ENCODE data around the gene PSMB7. TPM values are rescaled to one million over a fixed set of nuclear protein-coding genes. Genes with fewer than 3 reads are reported as not detected.

PSMB7 gene
- total RNA-seq, 2 experiments from 2014 or later = 88.7 to 93.6 TPM

DNA sequence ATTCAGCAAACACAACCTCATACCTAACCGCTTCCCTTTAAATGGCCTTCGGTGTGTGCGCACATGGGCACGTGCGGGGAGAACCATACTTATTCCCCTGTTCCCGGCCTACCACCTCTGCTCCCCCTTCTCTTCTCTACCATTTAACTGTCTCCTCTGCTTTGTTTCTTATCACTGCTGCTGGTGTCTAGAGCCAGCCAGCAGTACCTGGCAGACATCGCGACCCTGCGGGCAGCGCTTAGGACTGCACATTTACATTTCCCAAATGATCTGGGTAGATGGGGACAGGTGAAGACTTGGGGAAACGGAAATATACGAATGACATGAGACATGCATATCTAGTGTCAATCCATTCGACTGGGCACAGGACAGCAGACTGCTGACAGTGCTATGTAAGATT lies 56.6 kb downstream of the PSMB7 start:
- DNase-seq (no peak), ATAC-seq (ENCODE audit: low read depth) (no peak)
- Mint-ChIP-seq H3K9me3 (no peaks in the 10 kb centered on the region), H3K4me1 (peaks cover 28% of the 10 kb centered on the region), H3K36me3 (peaks cover 3% of the 10 kb centered on the region), H3K27ac (no peak overlapping the region), H3K4me3 (no peak overlapping the region), H3K27me3 (no peaks in the 10 kb centered on the region)
- POLR2A ChIA-PET = no interaction called here

DNA sequence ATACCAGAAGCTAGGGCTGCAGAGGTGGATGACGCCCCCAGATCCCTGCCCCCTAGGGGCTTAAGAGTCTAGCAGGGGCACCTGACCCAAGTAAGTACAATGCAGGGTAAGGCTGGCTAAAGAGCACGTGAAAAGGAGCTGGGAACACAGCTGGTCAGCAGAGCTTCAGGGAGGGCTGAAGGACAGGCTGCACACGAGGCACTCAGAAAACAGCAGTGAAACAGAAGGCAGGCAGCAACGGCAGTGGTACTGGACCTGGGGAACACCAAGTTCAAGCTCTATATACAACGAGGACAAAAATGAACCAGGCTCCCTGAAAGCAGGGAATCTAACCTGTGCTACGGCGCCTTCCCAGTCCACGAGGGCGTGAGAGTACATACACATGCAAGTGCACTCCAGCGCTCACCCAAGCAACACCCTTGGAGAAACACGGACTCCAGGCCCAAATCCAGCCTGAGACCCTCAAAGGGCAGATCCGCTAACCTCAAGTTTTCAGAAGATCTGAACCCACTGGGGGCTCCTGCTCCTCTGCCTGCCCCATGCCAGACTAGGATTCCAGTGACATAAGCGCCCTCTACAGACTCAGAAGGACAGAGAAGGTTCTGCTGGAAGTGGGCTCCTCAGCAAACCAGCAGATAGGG lies 57.4 kb downstream of the PSMB7 start:
- POLR2A ChIA-PET = no interaction called here
- H3K4me1 Mint-ChIP-seq = peaks cover 28% of the 10 kb centered on the region
- no peak overlapping the region for H3K4me3 Mint-ChIP-seq
- DNase-seq = no peak
- H3K36me3 Mint-ChIP-seq = peaks cover 5% of the 10 kb centered on the region
- H3K9me3 Mint-ChIP-seq = no peaks in the 10 kb centered on the region
- no peak for ATAC-seq (ENCODE audit: low read depth)
- peak overlapping the region; percentile 73 for H3K27ac Mint-ChIP-seq
- no peaks in the 10 kb centered on the region for H3K27me3 Mint-ChIP-seq

DNA sequence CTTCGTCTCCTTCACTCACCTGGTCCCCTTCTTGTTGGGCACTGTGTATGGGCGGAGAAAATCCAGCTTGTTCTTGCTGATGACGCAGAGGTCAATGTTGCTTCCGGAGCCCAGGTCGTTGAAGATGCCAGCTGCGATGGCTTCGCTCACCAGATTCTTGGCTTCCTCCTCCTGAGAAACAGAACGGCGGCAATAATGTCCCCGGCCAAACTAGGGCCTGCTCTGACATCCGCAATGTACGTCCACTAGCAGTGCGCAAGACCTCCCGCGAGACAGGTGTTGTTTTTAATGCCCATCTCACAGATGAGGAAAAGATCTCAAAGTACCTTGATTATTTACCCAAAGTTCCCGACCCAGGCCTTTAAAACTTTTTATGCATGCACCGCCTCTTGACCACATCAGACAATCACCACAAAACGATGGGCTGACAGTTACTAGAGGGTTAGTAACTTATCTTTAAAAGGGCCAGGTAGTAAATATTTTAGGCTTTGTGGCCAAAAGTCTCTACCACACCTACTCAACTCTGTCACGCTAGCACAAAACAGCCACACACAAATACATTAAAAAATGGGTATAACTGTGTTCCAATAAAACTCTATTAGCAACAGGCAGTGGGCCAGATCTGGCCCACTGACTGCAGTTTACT lies 58.4 kb downstream of the PSMB7 start:
- Mint-ChIP-seq H3K4me3 (peak overlapping the region; percentile 63), H3K9me3 (no peaks in the 10 kb centered on the region), H3K27me3 (no peaks in the 10 kb centered on the region), H3K36me3 (peaks cover 5% of the 10 kb centered on the region), H3K27ac (peak overlapping the region; percentile 73), H3K4me1 (peaks cover 28% of the 10 kb centered on the region)
- DNase-seq = peak; percentile 24
- POLR2A ChIA-PET = no interaction called here
- ATAC-seq (ENCODE audit: low read depth) = peak; percentile 43

DNA sequence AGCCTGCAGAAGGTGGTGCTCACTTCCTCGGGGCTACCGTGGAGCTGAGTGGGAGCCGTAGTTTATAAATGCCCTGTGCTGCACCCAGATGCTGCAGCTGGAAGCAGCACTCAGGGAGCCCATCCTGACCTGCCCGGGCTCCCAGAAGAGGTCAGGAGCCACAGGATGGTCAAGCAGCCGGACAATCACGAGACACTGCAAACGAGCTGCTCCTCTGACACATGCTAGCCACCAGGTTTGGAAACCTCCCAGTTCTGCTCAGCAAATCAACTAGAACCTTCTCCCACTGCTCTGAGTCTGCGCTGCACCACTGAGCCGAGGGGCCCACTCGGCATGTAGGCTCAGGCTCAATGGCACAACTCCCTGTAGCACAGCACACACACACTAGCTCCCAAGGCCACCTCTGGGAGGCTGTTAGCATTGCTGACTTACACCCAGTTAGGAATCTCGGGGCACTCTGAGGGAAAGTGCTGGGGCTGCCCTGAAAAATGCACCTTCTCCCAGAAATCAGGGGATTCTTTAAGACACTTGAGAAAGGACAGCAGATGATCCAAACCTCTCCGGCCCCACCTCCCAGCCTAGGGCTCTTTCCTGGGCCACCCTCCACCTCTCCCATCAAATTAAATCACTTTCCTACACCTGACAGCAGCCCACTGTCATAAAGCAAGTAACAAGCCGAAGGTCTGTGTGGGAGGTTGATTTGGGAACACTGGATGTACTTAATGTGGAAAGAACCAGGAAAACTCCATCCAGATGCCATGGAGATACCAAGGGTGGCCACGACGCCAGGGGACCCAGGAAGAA lies 59.1 kb downstream of the PSMB7 start:
- Mint-ChIP-seq H3K27me3 (no peaks in the 10 kb centered on the region), H3K27ac (peak overlapping the region; percentile 42), H3K4me1 (peaks cover 28% of the 10 kb centered on the region), H3K36me3 (peaks cover 5% of the 10 kb centered on the region), H3K9me3 (no peaks in the 10 kb centered on the region), H3K4me3 (peak overlapping the region; percentile 43)
- ATAC-seq (ENCODE audit: low read depth) (no peak), DNase-seq (peak; percentile 16)
- POLR2A ChIA-PET = no interaction called here

DNA sequence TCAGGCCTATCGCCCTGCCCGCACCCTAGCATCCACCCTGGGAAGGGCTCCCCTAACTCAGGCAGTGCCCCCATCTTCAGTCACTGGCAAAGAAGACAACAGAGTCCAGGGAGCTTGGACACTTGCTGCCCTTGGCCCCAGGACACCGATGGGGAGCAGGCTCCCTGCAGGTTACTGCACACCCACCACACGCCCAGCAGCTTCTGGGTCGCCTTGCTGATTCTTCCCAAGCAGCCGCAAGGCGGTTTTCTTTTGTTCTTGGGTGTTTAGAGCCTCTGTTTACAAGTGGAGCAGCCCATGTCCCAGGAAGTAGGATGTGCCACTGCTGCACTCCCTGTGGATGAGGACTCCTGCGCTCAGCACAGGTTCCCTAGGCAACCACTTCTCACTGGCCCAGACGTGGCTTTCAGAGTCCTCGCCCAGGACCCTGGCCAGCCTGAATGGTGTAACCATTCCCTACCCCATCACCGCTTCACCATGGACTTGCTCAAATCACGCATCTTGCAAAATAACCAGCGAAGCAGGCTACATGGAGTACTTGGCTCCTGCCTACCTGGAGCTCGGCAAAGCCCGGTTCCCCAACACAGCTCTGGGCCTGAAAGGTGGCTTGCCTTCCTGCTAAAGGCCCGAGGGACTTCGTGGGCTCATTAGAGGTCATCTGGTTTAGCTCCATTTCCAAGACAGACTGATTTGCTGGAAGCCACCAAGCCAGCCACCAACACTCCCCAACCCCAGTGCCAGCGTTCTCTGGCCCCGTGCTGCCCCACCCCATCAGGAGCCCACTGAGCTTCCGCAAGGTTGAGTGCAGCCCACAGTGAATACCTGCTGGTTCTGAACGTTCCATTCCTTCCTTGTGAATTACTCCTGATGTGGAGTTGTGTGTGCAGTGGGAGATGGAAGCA lies 60.0 kb downstream of the PSMB7 start:
- no peak for ATAC-seq (ENCODE audit: low read depth)
- H3K27ac Mint-ChIP-seq = no peak overlapping the region
- H3K27me3 Mint-ChIP-seq = no peaks in the 10 kb centered on the region
- H3K9me3 Mint-ChIP-seq = no peaks in the 10 kb centered on the region
- H3K4me1 Mint-ChIP-seq = peaks cover 26% of the 10 kb centered on the region
- H3K4me3 Mint-ChIP-seq = peak overlapping the region; percentile 43
- POLR2A ChIA-PET = no interaction called here
- H3K36me3 Mint-ChIP-seq = peaks cover 5% of the 10 kb centered on the region
- no peak for DNase-seq

DNA sequence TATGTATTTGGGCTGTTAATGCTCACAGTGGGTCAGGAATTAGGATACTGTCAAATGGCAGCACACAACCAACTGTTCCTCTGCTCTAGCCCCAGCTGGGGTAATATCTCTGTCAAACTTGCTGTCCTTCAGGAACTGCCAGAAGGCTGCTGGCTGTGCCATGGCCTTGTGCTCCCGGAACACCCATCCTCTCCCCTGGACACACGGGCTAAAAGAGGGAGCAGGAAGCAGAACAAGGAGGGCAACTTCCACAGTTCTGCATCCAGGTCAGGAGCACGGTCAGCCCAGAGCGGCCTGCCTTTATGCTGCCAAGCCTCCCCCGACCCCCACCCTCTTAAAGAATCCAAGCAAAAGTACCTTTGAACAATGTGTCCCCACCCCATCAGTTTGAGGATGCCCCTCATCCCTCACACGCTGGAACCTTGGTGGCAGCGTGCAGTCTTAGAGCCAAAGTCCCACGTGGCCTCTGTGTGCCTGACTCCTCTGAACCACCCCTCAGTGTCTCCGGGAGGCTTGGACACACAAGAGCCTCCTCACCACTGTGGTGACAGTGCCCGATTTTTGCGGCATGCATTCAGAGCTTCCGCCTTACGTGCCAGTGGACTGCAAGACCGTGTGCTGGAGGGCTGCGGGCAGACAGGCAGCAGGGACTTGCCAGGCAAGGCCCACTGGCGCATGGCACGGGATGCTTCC lies 60.8 kb downstream of the PSMB7 start:
- Mint-ChIP-seq H3K9me3 (no peaks in the 10 kb centered on the region), H3K27ac (peak overlapping the region; percentile 56), H3K4me1 (peaks cover 22% of the 10 kb centered on the region), H3K36me3 (peaks cover 2% of the 10 kb centered on the region), H3K27me3 (no peaks in the 10 kb centered on the region), H3K4me3 (no peak overlapping the region)
- ATAC-seq (ENCODE audit: low read depth) (no peak), DNase-seq (peak; percentile 15)
- POLR2A ChIA-PET = no interaction called here

DNA sequence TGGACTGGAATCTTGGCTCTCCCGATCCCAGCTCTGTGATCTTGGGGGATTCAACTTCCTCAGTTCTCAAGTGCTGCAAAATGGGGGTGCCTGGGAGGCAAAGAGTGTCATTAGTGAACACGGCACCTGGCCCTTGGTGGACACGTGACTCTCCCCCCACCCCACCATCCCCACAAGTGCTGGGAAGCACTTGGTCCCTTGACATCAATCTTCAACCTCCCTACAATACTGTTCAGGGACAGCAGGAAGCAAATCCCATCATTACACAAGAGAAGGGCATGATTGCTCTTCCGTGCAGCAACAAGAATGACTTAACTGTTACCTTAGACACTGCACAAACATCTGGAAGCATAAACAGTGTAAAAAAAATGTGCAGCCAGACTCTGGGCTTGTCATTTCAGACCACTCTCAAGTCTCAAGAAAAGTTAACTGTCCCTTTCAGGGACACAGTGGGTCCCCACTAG lies 61.4 kb downstream of the PSMB7 start:
- H3K9me3 Mint-ChIP-seq = no peaks in the 10 kb centered on the region
- ATAC-seq (ENCODE audit: low read depth) (no peak), DNase-seq (no peak)
- POLR2A ChIA-PET = no interaction called here
- H3K4me1 Mint-ChIP-seq = peaks cover 22% of the 10 kb centered on the region
- H3K27ac Mint-ChIP-seq = peak overlapping the region; percentile 57
- H3K36me3 Mint-ChIP-seq = peaks cover 2% of the 10 kb centered on the region
- H3K4me3 Mint-ChIP-seq = no peak overlapping the region
- no peaks in the 10 kb centered on the region for H3K27me3 Mint-ChIP-seq

DNA sequence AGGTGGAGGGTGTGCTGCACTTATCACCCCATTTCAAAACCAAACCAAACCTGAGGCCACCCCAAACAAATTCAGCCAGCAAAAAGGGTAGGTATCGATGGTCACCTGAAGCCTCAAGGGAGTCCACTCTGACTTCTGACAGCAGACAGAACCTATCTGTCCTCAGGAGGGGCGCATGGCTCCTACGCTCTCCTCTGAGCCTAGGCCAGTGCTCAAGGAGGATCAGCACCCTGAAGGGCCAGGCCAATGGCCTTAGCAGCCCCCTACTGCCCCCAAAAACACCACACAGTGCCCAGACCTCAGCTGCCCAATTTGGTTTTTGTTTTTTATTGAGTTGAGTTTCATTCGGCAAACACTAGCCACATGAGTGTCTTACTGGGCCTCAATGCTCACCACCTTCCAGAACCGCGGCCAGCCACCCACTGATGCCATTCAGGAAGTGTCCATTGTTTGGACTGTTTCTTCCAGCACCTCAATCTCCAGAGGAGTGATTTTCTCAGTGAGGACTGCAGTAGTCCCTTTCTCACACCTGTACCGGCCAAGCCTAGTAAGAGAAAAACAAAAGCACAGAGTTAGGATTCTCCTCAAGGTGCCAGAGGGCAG lies 62.0 kb downstream of the PSMB7 start:
- H3K9me3 Mint-ChIP-seq = no peaks in the 10 kb centered on the region
- H3K27ac Mint-ChIP-seq = no peak overlapping the region
- H3K4me3 Mint-ChIP-seq = no peak overlapping the region
- no peaks in the 10 kb centered on the region for H3K27me3 Mint-ChIP-seq
- H3K36me3 Mint-ChIP-seq = peaks cover 2% of the 10 kb centered on the region
- H3K4me1 Mint-ChIP-seq = peaks cover 19% of the 10 kb centered on the region
- POLR2A ChIA-PET = no interaction called here
- DNase-seq (no peak), ATAC-seq (ENCODE audit: low read depth) (no peak)

DNA sequence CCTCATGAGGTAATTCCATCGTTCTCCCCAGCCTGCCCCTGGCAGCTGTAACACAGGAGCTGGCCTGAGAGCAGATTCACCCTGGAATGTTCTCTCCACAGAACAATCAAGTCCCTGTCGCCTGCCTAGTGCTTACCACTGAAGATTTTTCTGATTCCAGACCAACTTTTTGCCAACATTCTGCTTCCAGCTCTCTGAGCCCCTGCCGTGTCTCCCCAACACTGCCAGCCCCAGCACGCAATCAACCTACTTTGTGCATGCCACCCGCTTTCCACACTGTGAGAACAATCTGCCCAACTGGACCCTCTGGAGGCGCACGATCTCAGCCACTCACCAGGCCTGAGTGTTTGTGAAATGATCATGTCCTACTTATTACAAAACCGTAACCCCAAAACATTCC lies 62.6 kb downstream of the PSMB7 start:
- Mint-ChIP-seq H3K9me3 (no peaks in the 10 kb centered on the region), H3K4me3 (no peak overlapping the region), H3K4me1 (peaks cover 15% of the 10 kb centered on the region), H3K27me3 (no peaks in the 10 kb centered on the region), H3K36me3 (peaks cover 2% of the 10 kb centered on the region), H3K27ac (no peak overlapping the region)
- POLR2A ChIA-PET = no interaction called here
- DNase-seq (no peak), ATAC-seq (ENCODE audit: low read depth) (no peak)

DNA sequence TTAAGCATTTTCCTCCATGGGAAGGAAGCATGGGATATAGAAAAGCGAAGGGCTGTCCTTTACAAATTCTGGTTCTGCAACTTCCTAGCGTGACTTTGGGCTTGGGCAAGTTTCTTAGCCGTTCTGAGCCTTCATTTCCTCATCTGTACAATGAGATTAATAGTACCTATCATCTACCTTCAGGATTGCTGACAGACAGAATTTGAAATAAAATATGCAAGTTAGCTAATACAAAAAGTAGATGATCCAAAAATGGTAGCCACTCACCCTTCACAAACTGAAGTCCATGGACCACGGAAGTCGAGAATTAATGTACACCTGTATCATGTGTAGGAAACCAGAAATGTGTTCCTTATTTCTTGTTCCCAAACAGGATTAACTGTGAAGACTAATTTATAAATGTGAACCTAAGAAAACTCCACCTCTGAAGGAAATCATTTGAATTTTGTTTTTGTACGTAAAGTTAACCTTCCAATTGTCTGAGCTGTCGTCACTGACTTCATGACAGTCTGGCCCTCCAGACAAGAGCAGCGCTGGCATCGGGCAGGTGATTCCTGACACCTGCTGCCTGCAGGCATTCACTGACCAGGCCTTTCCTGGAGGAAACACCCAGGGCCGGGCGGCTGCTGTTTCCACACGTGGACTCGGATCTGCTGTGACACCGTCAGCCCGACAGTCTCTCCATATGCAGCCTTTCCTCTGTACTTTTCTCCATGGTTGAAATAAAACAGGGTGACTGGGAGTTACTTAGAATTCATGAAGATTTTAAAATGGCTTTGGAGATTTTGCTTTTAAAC lies 63.4 kb downstream of the PSMB7 start:
- no peak overlapping the region for H3K27ac Mint-ChIP-seq
- no peak overlapping the region for H3K4me3 Mint-ChIP-seq
- H3K27me3 Mint-ChIP-seq = no peaks in the 10 kb centered on the region
- DNase-seq (peak; percentile 17), ATAC-seq (ENCODE audit: low read depth) (no peak)
- POLR2A ChIA-PET = no interaction called here
- H3K36me3 Mint-ChIP-seq = peaks cover 2% of the 10 kb centered on the region
- no peaks in the 10 kb centered on the region for H3K9me3 Mint-ChIP-seq
- H3K4me1 Mint-ChIP-seq = peaks cover 7% of the 10 kb centered on the region

DNA sequence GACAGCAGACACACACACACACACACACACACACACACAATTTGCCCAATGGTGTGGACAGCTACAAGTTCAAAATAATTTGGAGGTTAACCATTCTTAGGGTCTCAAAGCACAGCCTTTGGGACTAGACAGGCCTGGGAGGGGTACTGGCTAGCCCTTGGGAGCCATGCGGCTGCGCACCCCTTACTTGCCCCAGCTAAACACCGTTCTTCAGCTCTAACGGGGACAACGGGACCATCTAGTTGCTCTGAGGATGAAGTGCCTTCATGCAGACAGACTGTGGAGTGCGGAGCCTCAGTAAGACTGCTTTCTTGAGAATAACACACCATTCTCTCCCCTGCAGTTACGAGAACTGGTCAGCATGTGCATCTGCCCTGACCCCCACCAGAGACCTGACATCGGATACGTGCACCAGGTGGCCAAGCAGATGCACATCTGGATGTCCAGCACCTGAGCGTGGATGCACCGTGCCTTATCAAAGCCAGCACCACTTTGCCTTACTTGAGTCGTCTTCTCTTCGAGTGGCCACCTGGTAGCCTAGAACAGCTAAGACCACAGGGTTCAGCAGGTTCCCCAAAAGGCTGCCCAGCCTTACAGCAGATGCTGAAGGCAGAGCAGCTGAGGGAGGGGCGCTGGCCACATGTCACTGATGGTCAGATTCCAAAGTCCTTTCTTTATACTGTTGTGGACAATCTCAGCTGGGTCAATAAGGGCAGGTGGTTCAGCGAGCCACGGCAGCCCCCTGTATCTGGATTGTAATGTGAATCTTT lies 64.6 kb downstream of the PSMB7 start:
- no peak overlapping the region for H3K4me3 Mint-ChIP-seq
- peaks cover 2% of the 10 kb centered on the region for H3K36me3 Mint-ChIP-seq
- peaks cover 4% of the 10 kb centered on the region for H3K4me1 Mint-ChIP-seq
- no peaks in the 10 kb centered on the region for H3K9me3 Mint-ChIP-seq
- POLR2A ChIA-PET = no interaction called here
- ATAC-seq (ENCODE audit: low read depth) = no peak
- H3K27ac Mint-ChIP-seq = no peak overlapping the region
- DNase-seq = peak; percentile 21
- H3K27me3 Mint-ChIP-seq = no peaks in the 10 kb centered on the region
